OCI-LY1 (cell line): ENCODE results near the gene PGAM2.

Experiments used
- H2AFZ ChIP-seq: fragments of 200-600 bp; sonication (generic), shearing (Covaris generic); 2 replicates; pipeline ENCODE4 v1.6.0; 2014; ENCODE audit warnings: antibody characterized with exemption, mild to moderate bottlenecking, low read length
- H3F3A ChIP-seq: fragments of 200-600 bp; sonication (generic), shearing (Covaris generic); 2 replicates; pipeline ENCODE4 v1.6.0; 2014; ENCODE audit warnings: mild to moderate bottlenecking, antibody characterized with exemption, low read length, moderate library complexity; ENCODE audit not compliant: insufficient read depth
- H3K27ac ChIP-seq: fragments of 200-600 bp; sonication (generic); 2 replicates; pipeline ENCODE4 v1.5.1; 2014; ENCODE audit warnings: low read length, mixed run types, mild to moderate bottlenecking, low read depth; ENCODE audit not compliant: poor library complexity, severe bottlenecking
- H3K27me3 ChIP-seq: fragments of 200-600 bp; sonication (generic); 2 replicates; pipeline ENCODE4 v1.6.0; 2014; ENCODE audit warnings: antibody characterized with exemption, mild to moderate bottlenecking, low read length, moderate library complexity; ENCODE audit not compliant: insufficient read depth
- H3K36me3 ChIP-seq: fragments of 200-600 bp; sonication (generic); 2 replicates; pipeline ENCODE4 v1.6.1; 2014; ENCODE audit warnings: mild to moderate bottlenecking, antibody characterized with exemption, low read length, moderate library complexity, mixed read lengths; ENCODE audit not compliant: insufficient read depth
- H3K4me1 ChIP-seq: fragments of 200-600 bp; sonication (generic); 2 replicates; pipeline ENCODE4 v1.5.1; 2014; ENCODE audit warnings: mild to moderate bottlenecking, low read length, moderate library complexity; ENCODE audit not compliant: insufficient read depth, severe bottlenecking
- H3K4me2 ChIP-seq: fragments of 200-600 bp; sonication (generic), shearing (Covaris generic); 2 replicates; pipeline ENCODE4 v1.6.1; 2014; ENCODE audit warnings: low read length
- H3K4me3 ChIP-seq: fragments of 200-600 bp; sonication (generic); 2 replicates; pipeline ENCODE4 v1.5.1; 2014; ENCODE audit warnings: low read length, low read depth, mild to moderate bottlenecking, mixed read lengths; ENCODE audit not compliant: poor library complexity, severe bottlenecking
- H3K79me2 ChIP-seq: fragments of 200-600 bp; shearing (Covaris generic); 2 replicates; pipeline ENCODE4 v1.6.1; 2016; ENCODE audit warnings: mixed run types, low read length, mixed read lengths; ENCODE audit not compliant: insufficient read depth
- H3K9ac ChIP-seq: fragments of 200-600 bp; sonication (generic), shearing (Covaris generic); 2 replicates; pipeline ENCODE4 v1.6.1; 2014; ENCODE audit warnings: mild to moderate bottlenecking, low read length, mixed read lengths
- H3K9me2 ChIP-seq: fragments of 200-600 bp; sonication (generic), shearing (Covaris generic); 2 replicates; pipeline ENCODE4 v1.6.1; 2014; ENCODE audit warnings: low read depth, mild to moderate bottlenecking, low read length, mixed read lengths
- H3K9me3 ChIP-seq: fragments of 200-600 bp; shearing (Covaris generic); 2 replicates; pipeline ENCODE4 v1.6.1; 2014; ENCODE audit warnings: low read length, mixed read lengths
- H4K20me1 ChIP-seq: fragments of 200-600 bp; sonication (generic), shearing (Covaris generic); 2 replicates; pipeline ENCODE4 v1.6.0; 2016; ENCODE audit warnings: mild to moderate bottlenecking, low read length; ENCODE audit not compliant: insufficient read depth
- CTCF ChIP-seq: fragments of 200-600 bp; sonication (generic), shearing (Covaris generic); IDR thresholded peaks from 2 replicates; pipeline ENCODE4 v1.5.1; 2017; ENCODE audit warnings: mild to moderate bottlenecking, antibody characterized with exemption, low read length, moderate library complexity, mixed read lengths
- EZH2 ChIP-seq: fragments of 200-600 bp; sonication (generic), shearing (Covaris generic); IDR thresholded peaks from 2 replicates; pipeline ENCODE4 v1.8.0; 2017; ENCODE audit warnings: borderline replicate concordance, mixed run types, mild to moderate bottlenecking, antibody characterized with exemption, low read length, moderate library complexity, mixed read lengths

Gene PGAM2

GRCh38 chr7:44101303-44101965 lies 36.1 kb upstream of the PGAM2 start:
- Histone ChIP-seq H3K4me3 (no peak overlapping the region), H3F3A (peaks cover 7% of the 10 kb centered on the region; the same call in 1 of the 2 replicates), H3K4me1 (peaks cover 73% of the 10 kb centered on the region), H3K4me2 (peak overlapping the region; percentile 34), H3K9me2 (no peaks in the 10 kb centered on the region), H3K9ac (peak overlapping the region; percentile 62), H3K27ac (peak overlapping the region; percentile 96), H3K27me3 (peaks cover 8% of the 10 kb centered on the region; the same call in 1 of the 2 replicates), H3K36me3 (no peaks in the 10 kb centered on the region), H3K9me3 (no peaks in the 10 kb centered on the region), H4K20me1 (no peaks in the 10 kb centered on the region), H2AFZ (no peak overlapping the region), H3K79me2 (no peaks in the 10 kb centered on the region)
- TF ChIP-seq EZH2 (no peak), CTCF (no peak)

GRCh38 chr7:44100458-44101302 lies 35.3 kb upstream of the PGAM2 start:
- peak overlapping the region; percentile 34 for H3K4me2 ChIP-seq

DNA sequence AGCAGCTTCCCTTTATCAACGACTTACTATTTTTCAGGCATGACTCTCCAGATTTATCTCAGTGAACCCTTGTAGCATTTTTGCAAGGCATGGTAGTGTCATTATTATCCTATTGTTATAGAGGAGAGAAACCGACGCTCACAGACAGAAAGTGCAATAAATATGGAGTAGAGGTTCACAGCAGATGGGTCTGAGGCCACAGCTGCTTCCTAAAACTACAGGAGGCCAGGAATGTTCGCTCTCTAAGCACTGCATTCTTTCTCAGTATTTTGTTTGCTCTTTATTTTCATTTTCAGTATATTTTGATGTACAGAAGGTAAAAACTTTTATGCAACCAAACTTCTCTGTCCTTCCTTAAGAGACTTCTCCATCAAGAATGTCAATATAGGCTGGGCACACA lies 34.3 kb upstream of the PGAM2 start:
- peak overlapping the region; percentile 96 for H3K27ac ChIP-seq
- peaks cover 86% of the 10 kb centered on the region for H3K4me1 ChIP-seq
- peaks cover 11% of the 10 kb centered on the region; the same call in 1 of the 2 replicates for H3F3A ChIP-seq
- no peaks in the 10 kb centered on the region for H4K20me1 ChIP-seq
- no peaks in the 10 kb centered on the region for H3K79me2 ChIP-seq
- H3K27me3 ChIP-seq: no peaks in the 10 kb centered on the region
- no peaks in the 10 kb centered on the region for H3K9me2 ChIP-seq
- H2AFZ ChIP-seq: no peak overlapping the region
- H3K4me2 ChIP-seq: no peak overlapping the region
- H3K9me3 ChIP-seq: no peaks in the 10 kb centered on the region
- H3K4me3 ChIP-seq: no peak overlapping the region
- H3K9ac ChIP-seq: 0 out of 2 replicates have a peak overlapping the region, but pooled peaks have one; percentile 3
- no peaks in the 10 kb centered on the region for H3K36me3 ChIP-seq
- TF ChIP-seq CTCF (no peak), EZH2 (no peak)

More at GRCh38 chr7:44100458-44101302, 35.3 kb upstream of the PGAM2 start:
- Histone ChIP-seq H3K9ac (peak overlapping the region; percentile 62), H3F3A (peaks cover 7% of the 10 kb centered on the region; the same call in 1 of the 2 replicates), H3K27me3 (peaks cover under 1% of the 10 kb centered on the region; the same call in 1 of the 2 replicates), H3K4me3 (peak overlapping the region; percentile 0), H4K20me1 (no peaks in the 10 kb centered on the region), H3K36me3 (no peaks in the 10 kb centered on the region), H3K9me3 (no peaks in the 10 kb centered on the region), H3K4me1 (peaks cover 80% of the 10 kb centered on the region), H2AFZ (no peak overlapping the region), H3K79me2 (no peaks in the 10 kb centered on the region), H3K9me2 (no peaks in the 10 kb centered on the region), H3K27ac (peak overlapping the region; percentile 96)
- TF ChIP-seq CTCF (no peak), EZH2 (no peak)
